NCI-H2029 treated with DMSO at 0.1 percent for 48 hours (cell line): ENCODE measurements around the gene HMG20A.

Experiments used
- DNase-seq: peaks from one replicate; lab custom pipeline; 2025; lab: John Stamatoyannopoulos, UW

HMG20A gene

GRCh38 chr15:77519540-77519939, 98.9 kb downstream of the HMG20A start:
- no peak for DNase-seq

GRCh38 chr15:77521206-77521605, 100.5 kb downstream of the HMG20A start:
- no peak for DNase-seq

- DNase-seq = no peak
These were observed 104.7 kb downstream of the HMG20A start for GRCh38 chr15:77525400-77525811.

- DNase-seq = no peak
These were observed 105.4 kb downstream of the HMG20A start for GRCh38 chr15:77525907-77526594.

- DNase-seq = no peak
These were observed 106.0 kb downstream of the HMG20A start for GRCh38 chr15:77526595-77527163.

- DNase-seq = no peak
These were observed 106.6 kb downstream of the HMG20A start for GRCh38 chr15:77527164-77527778.

GRCh38 chr15:77527831-77528231, 107.1 kb downstream of the HMG20A start:
- no peak for DNase-seq

GRCh38 chr15:77528290-77528967, 107.7 kb downstream of the HMG20A start:
- no peak for DNase-seq

- DNase-seq = no peak
These were observed 108.3 kb downstream of the HMG20A start for GRCh38 chr15:77528968-77529319.

- no peak for DNase-seq
These were observed 108.9 kb downstream of the HMG20A start for GRCh38 chr15:77529394-77530159.

GRCh38 chr15:77530576-77530975, 109.9 kb downstream of the HMG20A start:
- DNase-seq = no peak

GRCh38 chr15:77531191-77532000, 110.7 kb downstream of the HMG20A start:
- DNase-seq = no peak

GRCh38 chr15:77532067-77532710, 111.5 kb downstream of the HMG20A start:
- DNase-seq = no peak

- DNase-seq = no peak
These were observed 112.2 kb downstream of the HMG20A start for GRCh38 chr15:77532846-77533245.

- DNase-seq = no peak
These were observed 113.1 kb downstream of the HMG20A start for GRCh38 chr15:77533578-77534430.
